ENCODE data around the gene ZBTB7A.

ZBTB7A gene

DNA sequence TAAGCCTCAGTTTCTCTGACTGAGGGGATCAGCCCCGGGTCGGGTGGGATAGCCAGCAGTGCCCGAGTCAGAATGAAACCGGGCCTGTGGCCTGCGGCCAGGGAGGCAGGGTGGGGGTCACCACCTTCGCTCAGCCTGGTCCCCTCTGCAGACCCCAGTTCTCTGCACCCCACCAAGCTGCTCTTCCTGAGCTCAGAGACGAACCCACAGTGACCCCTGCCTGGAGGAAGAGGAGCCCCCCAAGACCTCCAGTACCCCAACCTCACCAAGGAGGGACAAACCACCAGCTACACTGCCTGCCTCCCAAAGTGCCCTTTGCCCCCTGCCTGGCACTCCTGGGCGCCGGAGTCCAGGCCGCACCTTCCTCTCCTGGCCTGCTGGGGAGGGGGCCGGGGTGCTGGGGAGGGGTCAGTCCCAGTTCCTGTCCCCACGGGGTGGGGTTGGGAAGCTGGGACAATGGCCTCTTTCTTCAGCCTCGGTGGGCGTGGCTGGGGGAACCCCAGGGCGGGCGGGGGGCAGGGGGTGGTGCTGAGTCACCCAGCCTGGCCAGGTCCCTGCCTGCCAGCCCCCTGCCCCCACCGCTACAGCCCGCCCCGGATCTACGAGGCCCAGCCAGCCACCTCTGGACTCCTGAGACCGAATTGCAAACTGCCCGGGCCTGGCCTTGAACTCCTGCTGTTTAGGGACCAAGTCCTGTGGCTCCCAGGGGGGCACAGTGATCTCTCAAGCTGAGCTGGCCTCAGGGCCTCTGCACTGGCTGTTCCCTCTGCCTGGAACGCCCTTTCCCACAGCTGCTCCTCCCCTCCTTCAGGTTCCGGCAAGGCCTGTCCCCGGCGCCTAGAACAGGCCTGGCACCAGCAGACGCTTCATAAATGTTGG lies 14.3 kb downstream of the ZBTB7A start:
- peak overlapping the region; percentile 66 for H3K27ac ChIP-seq (ENCODE audit: low read length, poor library complexity, severe bottlenecking)
- H2BK120ac ChIP-seq (ENCODE audit: low read depth, low read length): no peak overlapping the region
- H4K91ac ChIP-seq (ENCODE audit: low read length): no peak overlapping the region
- WGBS: 83% methylated on average over 27 of the region's 27 CpGs
- H3K36me3 ChIP-seq (ENCODE audit: control insufficient read depth in 1 of 2, insufficient read depth in 2 of 2, low read depth in 1 of 2, low read length in 2 of 2): peaks cover 56 to 77% of the 10 kb centered on the region in 2 experiments
- no peak overlapping the region for H2BK12ac ChIP-seq (ENCODE audit: low read length in 2 of 2)
- H3K18ac ChIP-seq (ENCODE audit: low read depth in 1 of 2, low read length in 2 of 2): no peak overlapping the region
- no peak overlapping the region for H2AFZ ChIP-seq (ENCODE audit: low read depth, low read length)
- H3K9ac ChIP-seq (ENCODE audit: low read length): peak overlapping the region; percentile 66
- no peak overlapping the region for H2BK15ac ChIP-seq (ENCODE audit: low read depth, poor library complexity, severe bottlenecking)
- H4K8ac ChIP-seq (ENCODE audit: low read length): no peak overlapping the region
- H2BK5ac ChIP-seq (ENCODE audit: low read depth, low read length, poor library complexity, severe bottlenecking): no peak overlapping the region
- no peaks in the 10 kb centered on the region for H3K9me3 ChIP-seq (ENCODE audit: control insufficient read depth, low read length)
- DNase-seq: no peak
- peak overlapping the region; percentile 4 for H3K4me2 ChIP-seq (ENCODE audit: low read length, poor library complexity, severe bottlenecking)
- no peak overlapping the region for H3K4ac ChIP-seq (ENCODE audit: low read depth in 1 of 2, low read length in 2 of 2)
- peak overlapping the region in 1 of 2 experiments; percentile 59 for H3K4me3 ChIP-seq (ENCODE audit: insufficient read depth in 1 of 2, low read depth in 1 of 2, low read length in 2 of 2)
- peak overlapping the region in 1 of 2 experiments; percentile 61 for H3K14ac ChIP-seq (ENCODE audit: low read length in 2 of 2)
- no peak overlapping the region for H2AK5ac ChIP-seq (ENCODE audit: low read length, severe bottlenecking)
- H3K27me3 ChIP-seq (ENCODE audit: control insufficient read depth in 1 of 2, insufficient read depth in 1 of 2, low read length in 2 of 2): no peaks in the 10 kb centered on the region
- no peak overlapping the region for H3K23ac ChIP-seq (ENCODE audit: low read length in 2 of 2)
- H3K4me1 ChIP-seq (ENCODE audit: control insufficient read depth, insufficient read depth, low read depth, low read length): peaks cover 34% of the 10 kb centered on the region
- no peaks in the 10 kb centered on the region for H3K79me1 ChIP-seq (replicated peaks; ENCODE audit: low read length, poor library complexity, severe bottlenecking)

- peak overlapping the region; percentile 14 for H3K4me2 ChIP-seq (ENCODE audit: low read length, poor library complexity, severe bottlenecking)
- H2BK12ac ChIP-seq (ENCODE audit: low read length in 2 of 2): no peak overlapping the region
- 78% methylated on average over 10 of the region's 15 CpGs for WGBS
- no peak overlapping the region for H4K91ac ChIP-seq (ENCODE audit: low read length)
- H3K36me3 ChIP-seq (ENCODE audit: control insufficient read depth in 1 of 2, insufficient read depth in 2 of 2, low read depth in 1 of 2, low read length in 2 of 2): peaks cover 57 to 81% of the 10 kb centered on the region in 2 experiments
- H4K8ac ChIP-seq (ENCODE audit: low read length): no peak overlapping the region
- H3K79me1 ChIP-seq (replicated peaks; ENCODE audit: low read length, poor library complexity, severe bottlenecking): no peaks in the 10 kb centered on the region
- H2AK5ac ChIP-seq (ENCODE audit: low read length, severe bottlenecking): peak overlapping the region; percentile 7
- DNase-seq: peak; percentile 76
- no peak overlapping the region for H3K18ac ChIP-seq (ENCODE audit: low read depth in 1 of 2, low read length in 2 of 2)
- H2BK15ac ChIP-seq (ENCODE audit: low read depth, poor library complexity, severe bottlenecking): no peak overlapping the region
- peaks cover 34% of the 10 kb centered on the region for H3K4me1 ChIP-seq (ENCODE audit: control insufficient read depth, insufficient read depth, low read depth, low read length)
- no peaks in the 10 kb centered on the region for H3K27me3 ChIP-seq (ENCODE audit: control insufficient read depth in 1 of 2, insufficient read depth in 1 of 2, low read length in 2 of 2)
- H3K9me3 ChIP-seq (ENCODE audit: control insufficient read depth, low read length): no peaks in the 10 kb centered on the region
- H3K27ac ChIP-seq (ENCODE audit: low read length, poor library complexity, severe bottlenecking): peak overlapping the region; percentile 50
- H3K9ac ChIP-seq (ENCODE audit: low read length): peak overlapping the region; percentile 67
- H3K23ac ChIP-seq (ENCODE audit: low read length in 2 of 2): no peak overlapping the region
- no peak overlapping the region for H3K14ac ChIP-seq (ENCODE audit: low read length in 2 of 2)
- H2BK5ac ChIP-seq (ENCODE audit: low read depth, low read length, poor library complexity, severe bottlenecking): no peak overlapping the region
- H2BK120ac ChIP-seq (ENCODE audit: low read depth, low read length): no peak overlapping the region
- peak overlapping the region in 1 of 2 experiments; percentile 41 for H3K4me3 ChIP-seq (ENCODE audit: insufficient read depth in 1 of 2, low read depth in 1 of 2, low read length in 2 of 2)
- no peak overlapping the region for H2AFZ ChIP-seq (ENCODE audit: low read depth, low read length)
- no peak overlapping the region for H3K4ac ChIP-seq (ENCODE audit: low read depth in 1 of 2, low read length in 2 of 2)
These were observed 15.3 kb downstream of the ZBTB7A start for GRCh38 chr19:4051175-4052101.

GRCh38 chr19:4049432-4049831 lies 17.3 kb downstream of the ZBTB7A start:
- Histone ChIP-seq H3K4me3 (ENCODE audit: insufficient read depth in 1 of 2, low read depth in 1 of 2, low read length in 2 of 2) (no peak overlapping the region), H2BK12ac (ENCODE audit: low read length in 2 of 2) (no peak overlapping the region), H3K4ac (ENCODE audit: low read depth in 1 of 2, low read length in 2 of 2) (no peak overlapping the region), H2AK5ac (ENCODE audit: low read length, severe bottlenecking) (no peak overlapping the region), H2BK5ac (ENCODE audit: low read depth, low read length, poor library complexity, severe bottlenecking) (peak overlapping the region; percentile 3), H4K91ac (ENCODE audit: low read length) (no peak overlapping the region), H3K9me3 (ENCODE audit: control insufficient read depth, low read length) (no peaks in the 10 kb centered on the region), H3K4me1 (ENCODE audit: control insufficient read depth, insufficient read depth, low read depth, low read length) (peaks cover 33% of the 10 kb centered on the region), H3K27ac (ENCODE audit: low read length, poor library complexity, severe bottlenecking) (no peak overlapping the region), H2BK15ac (ENCODE audit: low read depth, poor library complexity, severe bottlenecking) (no peak overlapping the region), H3K79me1 (replicated peaks; ENCODE audit: low read length, poor library complexity, severe bottlenecking) (peaks cover 4% of the 10 kb centered on the region), H3K23ac (ENCODE audit: low read length in 2 of 2) (no peak overlapping the region), H2BK120ac (ENCODE audit: low read depth, low read length) (no peak overlapping the region), H3K27me3 (ENCODE audit: control insufficient read depth in 1 of 2, insufficient read depth in 1 of 2, low read length in 2 of 2) (no peaks in the 10 kb centered on the region), H3K18ac (ENCODE audit: low read depth in 1 of 2, low read length in 2 of 2) (no peak overlapping the region), H3K36me3 (ENCODE audit: control insufficient read depth in 1 of 2, insufficient read depth in 2 of 2, low read depth in 1 of 2, low read length in 2 of 2) (peaks cover 52 to 78% of the 10 kb centered on the region in 2 experiments), H4K8ac (ENCODE audit: low read length) (no peak overlapping the region), H3K9ac (ENCODE audit: low read length) (peak overlapping the region; percentile 8), H3K14ac (ENCODE audit: low read length in 2 of 2) (no peak overlapping the region), H3K4me2 (ENCODE audit: low read length, poor library complexity, severe bottlenecking) (no peak overlapping the region), H2AFZ (ENCODE audit: low read depth, low read length) (no peak overlapping the region)
- 91% methylated on average over 15 of the region's 15 CpGs for WGBS
- DNase-seq: no peak

Measured in mesenchymal stem cell (in vitro differentiated cells and primary cell).